DOHH2 (cell line): Measurements from ENCODE around the gene LRMDA.

ENCODE experiments used
- CTCF ChIP-seq: fragments of 200-600 bp; sonication (generic); IDR thresholded peaks from one replicate; pipeline ENCODE4 v1.5.1; 2014; ENCODE audit warnings: antibody characterized with exemption, mild to moderate bottlenecking, low read depth, low read length; ENCODE audit not compliant: poor library complexity, severe bottlenecking
- EZH2phosphoT487 ChIP-seq: fragments of 200-600 bp; sonication (generic); IDR thresholded peaks from 2 replicates; pipeline ENCODE4 v1.6.1; 2017; ENCODE audit warnings: borderline replicate concordance, mild to moderate bottlenecking, antibody characterized with exemption, low read length, moderate library complexity, mixed read lengths

- no peak for TF ChIP-seq CTCF
- TF ChIP-seq EZH2phosphoT487, result no peak
These were observed 333.8 kb downstream of the LRMDA start for GRCh38 chr10:75764974-75765788.
